SK-N-SH treated with all-trans-retinoic acid at 6 μM for 48 hours (cell line): ENCODE results near the gene SCN4A.
"Not testable (repeated sequence)": the region's sequence is repeated elsewhere in the genome, so short reads cannot be mapped to it uniquely, and the experiment has no call there.

ENCODE experiments used
- ATAC-seq: fragments of 200-7000 bp; cut with Tn5 transposase; 3 replicates; pipeline ENCODE4 v1.9.1; 2020; ENCODE audit warnings: mild to moderate bottlenecking, moderate library complexity

The SCN4A gene

DNA sequence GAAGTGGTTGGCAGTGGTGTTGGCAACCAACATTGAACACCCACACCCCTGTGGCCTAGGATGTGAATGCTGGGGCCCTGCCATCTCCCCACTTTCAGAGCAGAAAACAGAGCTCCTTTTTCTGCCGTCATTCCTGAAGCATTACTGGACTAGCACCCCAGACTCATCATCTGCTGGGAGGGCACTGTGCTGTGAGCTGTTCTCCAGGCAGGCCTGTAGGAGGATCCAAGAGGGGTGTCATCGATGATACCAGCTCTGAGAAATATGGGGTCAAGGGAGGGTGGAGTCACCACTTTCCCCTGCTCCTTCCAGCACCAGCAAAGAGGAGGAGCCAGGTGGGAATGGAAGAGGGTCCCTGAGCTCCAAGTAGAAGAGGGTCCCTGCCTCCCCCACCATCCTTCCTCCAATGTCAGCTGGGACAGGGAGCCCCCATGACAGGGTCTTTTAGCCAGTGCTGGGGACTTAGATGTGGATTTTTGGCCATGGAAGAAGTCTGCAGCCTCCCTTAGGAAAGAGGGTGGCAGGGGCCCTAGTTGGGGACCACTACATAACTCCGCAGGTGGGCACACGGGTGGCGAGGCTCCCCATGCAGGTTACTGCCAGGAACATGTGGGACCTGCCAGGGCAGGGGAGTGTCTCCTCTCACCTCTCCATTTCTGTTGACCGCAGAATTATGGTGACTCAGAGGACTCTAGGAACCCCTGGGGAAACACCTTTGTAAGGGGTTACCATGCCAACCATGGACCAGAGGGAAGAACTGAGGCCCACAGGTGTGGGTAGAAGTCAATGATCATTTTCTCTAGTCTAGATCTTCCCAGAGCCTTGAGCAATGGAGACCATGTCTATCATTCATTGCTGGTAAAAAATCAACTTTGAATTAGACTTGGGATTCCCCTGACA is 73.6 kb downstream of the SCN4A start:
- not testable (repeated sequence) for ATAC-seq

DNA sequence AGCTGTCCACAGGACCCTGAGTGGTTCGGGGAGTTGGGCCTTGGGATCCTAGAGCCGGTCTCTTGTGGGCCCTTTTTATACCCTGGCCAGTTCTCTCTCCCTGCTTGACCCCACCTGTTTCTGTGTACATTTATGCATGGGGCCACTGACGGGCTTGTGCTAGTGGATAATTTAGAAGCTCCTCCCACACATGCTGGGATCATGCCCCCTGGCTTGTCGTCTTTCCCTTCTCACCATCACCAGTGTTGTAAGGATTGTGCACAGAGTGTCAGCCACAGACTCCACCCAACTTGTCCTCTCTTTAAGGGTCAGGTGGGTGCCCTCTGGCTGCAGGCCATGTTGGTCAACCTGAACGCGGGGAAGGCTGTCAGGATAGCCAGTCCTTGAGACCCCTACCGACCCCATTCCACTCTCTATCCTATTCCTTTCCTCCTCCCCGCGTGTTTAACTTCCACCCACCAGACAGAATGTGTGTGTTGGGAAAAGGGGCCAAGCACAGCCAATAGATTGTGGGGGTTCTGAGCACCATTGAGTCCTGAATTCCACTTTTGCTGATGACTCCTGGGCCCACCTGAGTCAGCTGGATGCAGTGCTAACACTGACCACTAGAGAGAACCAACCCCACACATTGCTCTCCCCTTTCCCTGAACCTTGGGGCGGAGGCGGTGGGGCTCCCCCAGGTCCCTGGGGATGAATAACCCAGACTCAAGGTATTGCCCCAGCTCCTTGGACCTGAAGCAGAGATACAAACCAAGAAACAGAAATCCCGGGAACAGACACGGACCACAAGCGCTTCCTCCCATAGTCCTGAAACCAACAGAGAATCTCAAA is 76.0 kb downstream of the SCN4A start, which contains the start of gene CSH1:
CSH1 (minus strand) TSS at position 51 of the 831 bp plus-strand sequence. CDS start 63 bp downstream, outside the sequence.
- ATAC-seq: peak; percentile 56; the same call in 1 of the 3 replicates

DNA sequence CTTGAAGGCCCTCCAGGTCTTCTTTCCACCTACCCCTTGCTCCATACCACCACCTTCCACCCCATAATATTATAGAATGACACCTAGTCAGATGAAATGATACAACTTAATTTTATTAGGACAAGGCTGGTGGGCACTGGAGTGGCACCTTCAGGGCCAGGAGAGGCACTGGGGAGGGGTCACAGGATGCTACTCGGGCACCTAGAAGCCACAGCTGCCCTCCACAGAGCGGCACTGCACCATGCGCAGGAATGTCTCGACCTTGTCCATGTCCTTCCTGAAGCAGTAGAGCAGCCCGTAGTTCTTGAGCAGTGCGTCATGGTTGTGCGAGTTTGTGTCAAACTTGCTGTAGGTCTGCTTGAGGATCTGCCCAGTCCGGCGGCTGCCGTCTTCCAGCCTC is 77.9 kb downstream of the SCN4A start:
- ATAC-seq: not testable (repeated sequence)

DNA sequence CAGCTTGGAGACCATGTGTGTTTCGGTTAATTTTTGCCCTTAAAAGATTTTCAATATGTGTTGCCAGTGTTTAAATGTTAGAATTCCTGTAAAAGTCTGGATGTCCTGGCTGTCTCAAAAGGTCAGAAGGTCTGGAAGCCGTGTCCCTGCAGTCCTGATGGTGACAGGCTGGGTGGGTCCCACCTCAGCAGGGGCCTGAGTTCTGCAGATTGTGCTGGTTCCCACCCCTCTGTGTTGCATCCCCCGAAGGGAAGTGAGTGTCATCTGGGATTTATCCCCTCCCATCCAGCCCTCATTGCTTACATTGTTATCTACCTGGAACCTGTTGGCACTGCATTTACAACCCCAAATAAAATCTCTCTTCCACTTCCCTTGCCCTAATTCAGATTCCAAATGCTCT is 78.7 kb downstream of the SCN4A start:
- not testable (repeated sequence) for ATAC-seq

DNA sequence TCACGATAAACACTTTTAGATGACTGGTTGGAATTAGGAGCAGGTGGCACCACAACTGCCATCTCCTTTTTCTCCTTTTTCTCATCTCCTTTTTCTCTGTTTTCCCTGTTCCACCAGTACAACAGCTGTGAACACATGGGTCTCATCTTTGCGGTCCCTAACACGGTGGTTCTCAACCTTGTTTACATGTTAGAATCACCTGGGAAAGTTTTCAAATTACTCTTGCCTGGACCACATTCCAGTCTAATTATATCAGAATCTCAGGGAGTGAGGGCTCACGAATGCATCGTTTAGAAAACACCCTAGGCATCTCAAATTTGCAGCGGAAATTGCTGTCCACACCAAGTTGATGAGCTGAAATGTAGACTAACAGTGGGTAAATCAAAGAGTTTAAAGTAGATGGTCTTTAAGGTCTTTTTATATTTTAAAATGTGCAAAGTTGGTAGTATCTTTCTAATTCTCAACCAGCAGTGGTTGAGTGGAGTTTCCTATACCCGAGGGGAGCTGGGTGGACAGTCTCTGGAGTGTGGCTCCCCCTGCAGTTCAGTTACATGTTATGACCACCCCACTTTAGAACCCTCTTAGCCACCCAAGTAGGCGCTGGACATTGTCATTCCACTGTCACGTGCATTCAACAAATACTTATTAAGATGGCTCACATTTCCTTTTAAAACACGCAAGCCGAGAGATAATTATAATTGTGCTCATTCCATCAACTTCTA is 80.2 kb downstream of the SCN4A start:
- not testable (repeated sequence) for ATAC-seq

DNA sequence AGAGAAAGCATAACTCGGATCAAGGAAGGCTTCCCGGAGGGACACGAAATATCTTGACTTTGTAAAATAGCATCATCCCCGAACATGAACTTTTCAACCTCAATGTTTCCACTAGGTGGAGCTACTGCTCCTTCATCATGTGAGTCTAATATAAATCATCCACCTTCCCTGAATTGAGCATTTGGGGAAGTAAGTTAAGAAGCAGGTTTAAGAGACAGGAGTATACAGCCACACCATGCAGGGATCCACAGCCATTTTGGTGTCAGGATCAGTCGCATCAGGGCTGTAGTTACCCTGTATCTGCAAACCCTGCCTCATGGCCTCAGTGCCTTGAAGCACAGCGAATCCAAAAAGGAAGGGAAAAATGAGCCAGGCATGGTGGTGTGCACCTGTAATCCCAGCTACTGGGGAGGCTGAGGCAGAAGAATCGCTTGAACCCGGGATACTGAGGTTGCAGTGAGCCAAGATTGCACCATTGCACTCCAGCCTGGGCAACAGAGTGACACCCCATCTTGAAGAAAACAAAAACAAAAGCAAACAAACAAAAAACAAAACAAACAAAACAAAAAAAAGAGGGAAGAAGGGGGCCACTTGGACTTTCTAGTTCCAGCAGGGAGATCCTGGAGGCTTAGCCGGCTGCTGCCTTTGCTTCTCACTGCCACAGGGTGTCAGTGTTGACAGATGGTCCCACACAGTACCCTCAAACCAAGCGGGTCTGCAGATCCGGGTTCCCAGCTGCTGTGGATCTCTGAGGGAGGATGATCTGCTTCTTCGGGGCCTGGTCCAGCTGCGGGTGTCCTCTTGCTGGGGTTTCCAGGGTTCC is 83.5 kb downstream of the SCN4A start:
- ATAC-seq: peak; percentile 96
